MM.1S (cell line): Measurements from ENCODE around the gene PELI3.

Experiments used
- CTCF ChIP-seq: fragments of 300-600 bp; sonication (generic); IDR thresholded peaks from 2 replicates; pipeline ENCODE4 v1.5.1; 2016; ENCODE audit warnings: antibody characterized with exemption, low read length, mixed read lengths
- EZH2 ChIP-seq: fragments of 300-600 bp; sonication (generic); optimal IDR thresholded peaks from 2 replicates; pipeline ENCODE3; 2017; ENCODE audit warnings: low read depth, mild to moderate bottlenecking, antibody characterized with exemption, low read length, mixed read lengths

- no peak for TF ChIP-seq CTCF
- TF ChIP-seq EZH2 = no peak
Observed at GRCh38 chr11:66459138-66459778, 7.4 kb upstream of the PELI3 start.
